Caki2 (cell line): Measurements from ENCODE around the gene FILIP1L. TPM values are rescaled to one million over a fixed set of nuclear protein-coding genes. Genes with fewer than 3 reads are reported as not detected.
A peak's percentile ranks its signal among the peaks of the same experiment; 100 is the strongest.
"Not testable (repeated sequence)": the region's sequence is repeated elsewhere in the genome, so short reads cannot be mapped to it uniquely, and the experiment has no call there.

ENCODE experiments used
- DNase-seq: peaks from one replicate; pipeline ENCODE4 v3.0.0-alpha.2; 2015; ENCODE audit warnings: low read depth
- in situ Hi-C: cut with HindIII; loops from 2 replicates; pipeline ENCODE4 v1.10.0; 2016; ENCODE audit warnings: low sequenced_read_pairs, low pct_unique_long_range_greater_than_20kb, mixed read lengths
- total RNA-seq: library from RNA; depleted of rRNA; stranded (reverse); fragments of >200 nt; shearing (Covaris generic); gene quantifications from 2 replicates; pipeline ENCODE4 v1.2.3, GENCODE V29; 2014; ENCODE audit warnings: low replicate concordance

Gene FILIP1L
- total RNA-seq, 1 experiment from 2014 or later, result not detected

DNA sequence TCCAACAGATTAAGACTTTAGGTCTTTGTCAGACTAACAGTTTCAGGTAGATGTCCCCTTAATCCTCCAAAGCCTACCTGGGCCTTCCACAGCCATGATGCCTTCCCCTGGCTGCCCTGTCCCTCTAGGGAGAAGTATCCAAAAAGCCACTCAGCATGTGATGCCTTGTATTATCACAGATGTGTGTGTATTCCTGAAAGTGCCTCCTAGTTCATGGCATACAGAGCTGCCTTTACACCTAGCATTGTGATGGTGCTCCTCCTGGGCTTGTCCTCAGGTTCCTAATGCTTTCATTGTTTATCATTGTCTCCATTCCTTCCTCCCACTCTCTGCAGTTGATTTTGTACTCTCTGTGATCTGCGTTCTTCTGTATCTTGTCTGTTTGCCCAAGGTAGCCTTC is 253.1 kb downstream of the FILIP1L start:
- DNase-seq, result no peak
- in situ Hi-C loops, result no loop called here

- in situ Hi-C loops, result no loop called here
- DNase-seq, result peak; percentile 13
These were observed 254.5 kb downstream of the FILIP1L start for GRCh38 chr3:99859825-99860224.

DNA sequence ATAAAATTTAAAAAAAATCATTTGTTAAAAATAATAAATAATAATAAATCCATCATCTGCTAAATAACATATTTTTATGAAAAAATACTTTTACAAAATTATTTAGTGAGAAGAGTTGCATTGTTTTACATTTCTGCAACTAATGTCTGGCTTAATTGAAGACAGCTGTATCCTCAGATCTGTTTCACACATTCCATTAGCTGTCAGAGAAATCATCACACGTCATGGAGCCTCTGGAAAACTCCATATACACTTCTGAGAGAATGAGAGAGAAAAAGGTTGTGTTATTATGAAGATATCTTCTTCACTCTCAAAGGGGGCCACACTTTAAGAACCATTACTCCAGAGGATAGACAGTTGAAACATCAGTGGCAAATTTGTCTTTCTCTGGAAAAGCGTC is 255.8 kb downstream of the FILIP1L start:
- in situ Hi-C loops, result no loop called here

DNA sequence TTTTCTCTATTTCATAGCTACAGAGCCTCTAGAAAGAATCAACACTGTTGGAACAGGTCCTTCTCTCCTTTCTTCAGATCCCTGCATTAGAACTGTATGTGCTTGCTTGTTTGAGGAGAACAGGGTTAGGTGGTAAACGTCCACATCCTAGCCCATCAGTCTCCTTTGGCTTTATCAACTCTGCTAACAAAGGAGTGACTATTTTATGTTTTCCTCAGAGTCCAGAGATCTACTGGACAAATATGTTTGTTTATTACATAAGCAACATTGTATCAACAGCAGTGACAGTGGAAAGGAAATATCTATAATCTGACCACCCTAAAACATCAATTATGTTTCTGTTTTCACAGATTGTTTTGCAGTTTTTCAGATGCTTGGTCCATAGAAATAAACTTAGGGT is 257.0 kb downstream of the FILIP1L start:
- in situ Hi-C loops, result no loop called here
- no peak for DNase-seq

More for the DNA sequence above, 255.8 kb downstream of the FILIP1L start:
- DNase-seq, result no peak

DNA sequence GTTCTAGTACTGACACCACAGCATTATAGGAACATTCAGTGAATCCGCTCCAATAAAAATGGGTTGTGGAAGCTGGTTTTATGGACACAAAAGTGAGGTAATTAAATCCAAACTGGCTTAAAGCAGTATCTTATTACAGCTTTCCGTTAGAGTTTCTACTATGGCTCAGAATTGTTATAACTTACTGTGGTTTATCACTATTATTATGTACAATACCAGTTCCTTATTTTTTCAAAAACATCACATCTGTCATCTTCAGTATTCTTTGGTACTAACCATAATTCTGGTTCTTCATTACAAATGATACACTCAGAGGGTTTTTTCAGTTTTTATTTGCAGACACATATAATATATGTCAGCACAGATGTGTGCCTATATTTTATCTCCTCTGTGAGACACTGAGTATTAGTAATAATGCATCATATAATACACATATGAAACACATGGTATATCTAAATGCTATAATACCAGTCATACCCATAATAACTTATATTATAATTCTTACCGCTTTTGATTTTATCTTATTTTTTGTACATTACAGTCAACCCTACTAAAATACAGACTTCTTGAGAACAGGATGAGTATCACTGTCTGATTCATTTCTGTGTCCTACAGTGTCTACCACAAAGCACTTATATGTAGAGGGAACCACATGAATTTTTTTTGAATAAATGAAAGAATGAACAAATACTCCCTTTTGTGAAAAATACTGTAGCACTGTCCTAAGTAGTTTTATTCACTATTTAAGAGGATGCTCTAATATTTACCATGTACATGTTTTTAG is 257.7 kb downstream of the FILIP1L start:
- in situ Hi-C loops, result no loop called here
- DNase-seq, result no peak

DNA sequence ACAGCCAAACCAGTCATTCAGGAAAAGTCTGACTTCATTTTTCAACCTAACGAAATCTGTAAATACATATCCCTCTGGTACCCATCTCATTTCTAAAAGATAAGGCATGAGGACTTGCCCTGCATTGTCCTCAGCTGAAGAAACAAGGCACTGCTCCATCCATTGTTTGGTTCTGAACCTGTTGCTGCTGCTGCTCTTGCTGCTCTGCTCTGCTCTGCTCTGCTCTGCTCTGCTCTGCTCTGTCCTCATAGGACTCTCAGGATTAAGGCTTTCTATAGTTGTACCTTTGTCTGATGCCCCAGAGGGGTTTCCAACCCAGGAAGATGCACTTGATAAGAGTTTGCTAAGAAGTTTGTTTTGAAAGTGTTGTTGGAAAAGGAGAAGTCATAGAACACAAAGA is 258.4 kb downstream of the FILIP1L start:
- no peak for DNase-seq
- in situ Hi-C loops, result no loop called here

DNA sequence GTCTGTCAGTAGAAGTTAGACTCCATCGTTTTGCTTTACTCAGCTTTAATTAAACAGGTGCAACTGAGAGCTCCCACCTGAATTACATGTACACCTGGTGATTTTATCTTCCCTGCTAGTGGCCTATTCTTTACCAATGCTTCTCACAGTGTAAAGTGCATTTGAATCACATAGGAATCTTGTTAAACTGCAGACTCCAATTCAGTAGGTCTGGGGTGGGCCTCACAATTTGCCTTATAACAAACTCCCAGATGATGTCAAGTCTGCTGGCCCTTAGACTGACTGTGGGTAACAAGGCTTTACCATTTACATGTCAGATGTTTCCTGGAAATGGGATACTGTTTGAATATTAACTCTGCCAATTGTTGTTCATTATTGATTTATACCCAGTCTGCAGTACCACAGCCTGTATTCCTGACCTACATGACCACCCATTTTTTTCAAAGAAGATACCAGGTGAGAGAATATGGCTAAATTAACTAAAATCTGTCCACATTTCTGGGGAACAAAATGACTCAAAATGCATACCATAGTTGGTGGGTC is 259.5 kb downstream of the FILIP1L start:
- in situ Hi-C loops, result no loop called here
- DNase-seq, result no peak

DNA sequence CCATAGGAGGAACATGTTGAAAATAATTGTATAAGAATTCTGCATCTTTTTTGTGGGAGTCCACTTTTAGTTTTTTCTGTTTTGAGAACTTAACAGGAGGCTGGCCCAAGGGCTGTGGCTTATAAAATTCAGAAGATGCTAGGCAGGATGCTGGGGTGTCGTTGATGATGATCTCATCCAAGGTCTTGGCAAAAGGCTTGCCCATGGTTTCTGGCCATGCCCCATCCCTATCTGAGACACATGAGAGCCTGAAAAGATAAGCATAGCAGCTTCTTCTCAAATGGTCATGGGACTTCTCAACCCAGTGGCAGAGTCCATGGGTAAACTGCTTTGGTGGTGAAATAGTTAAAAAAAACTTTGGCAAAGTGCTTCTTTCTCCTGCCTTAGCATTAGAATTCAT is 261.4 kb downstream of the FILIP1L start:
- no peak for DNase-seq
- in situ Hi-C loops, result no loop called here

DNA sequence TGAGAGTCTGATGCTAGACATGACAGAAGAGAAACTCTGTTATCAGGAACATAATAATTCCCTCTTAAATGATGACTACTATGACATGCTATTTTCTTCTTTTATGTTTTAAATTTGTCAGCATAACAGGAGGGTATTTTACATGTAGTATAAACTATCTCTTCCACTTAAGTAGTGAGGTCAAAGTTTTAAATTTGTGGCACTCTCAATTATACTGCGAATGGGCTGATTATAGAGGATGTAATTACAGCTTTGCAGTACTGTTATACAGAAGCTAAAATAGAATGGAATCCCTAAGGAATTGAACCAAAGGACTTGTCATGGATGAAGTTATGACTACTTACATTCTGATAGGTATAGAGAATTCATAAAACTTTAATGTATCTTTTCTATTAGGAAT is 262.3 kb downstream of the FILIP1L start:
- DNase-seq, result no peak
- in situ Hi-C loops, result no loop called here

GRCh38 chr3:99850608-99851007 is 263.7 kb downstream of the FILIP1L start:
- in situ Hi-C loops, result no loop called here
- no peak for DNase-seq

- no peak for DNase-seq
- in situ Hi-C loops, result no loop called here
These were observed 265.9 kb downstream of the FILIP1L start for GRCh38 chr3:99848433-99848832.

GRCh38 chr3:99846477-99847160 is 267.7 kb downstream of the FILIP1L start:
- in situ Hi-C loops, result no loop called here
- DNase-seq, result no peak

DNA sequence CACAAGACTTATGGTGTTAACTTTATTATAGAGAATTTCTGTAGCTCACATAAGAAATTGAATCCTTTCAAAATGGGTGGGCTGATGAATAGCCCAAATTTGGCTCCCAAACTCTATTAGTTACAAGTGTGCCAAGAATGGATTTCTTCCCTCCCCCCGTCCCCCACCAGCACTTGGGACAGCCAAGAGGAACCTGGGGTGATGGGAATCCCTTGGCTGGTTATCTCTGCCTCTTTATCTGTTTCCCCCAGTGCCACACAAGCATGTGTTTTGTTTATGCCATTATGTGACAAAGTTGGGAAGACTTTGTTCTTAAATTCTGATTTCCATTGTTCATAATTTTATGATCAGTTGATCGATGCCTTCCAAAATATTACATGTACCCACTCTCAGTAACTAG is 268.3 kb downstream of the FILIP1L start:
- in situ Hi-C loops, result no loop called here
- no peak for DNase-seq

DNA sequence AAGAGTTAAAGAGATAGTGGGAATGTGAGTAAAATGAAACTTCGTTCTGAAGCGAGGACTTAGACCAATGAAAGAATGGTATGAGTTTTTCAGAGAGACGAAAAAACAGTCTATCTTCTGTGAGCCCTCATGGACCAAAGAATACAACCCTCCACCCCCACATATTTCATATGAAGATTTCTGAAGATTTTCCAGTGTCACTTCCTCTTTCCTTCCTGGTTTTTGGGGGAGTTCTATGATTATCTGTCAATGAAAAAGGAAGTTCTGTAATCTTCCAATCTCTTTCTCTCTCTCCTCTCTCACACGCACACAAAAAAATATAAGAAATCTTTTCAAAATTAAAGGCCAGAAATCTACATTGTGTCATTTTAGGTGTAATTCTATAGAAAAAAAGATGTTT is 269.0 kb downstream of the FILIP1L start:
- in situ Hi-C loops, result no loop called here
- DNase-seq, result no peak

- DNase-seq, result peak; percentile 6
- in situ Hi-C loops, result no loop called here
These were observed 270.6 kb downstream of the FILIP1L start for GRCh38 chr3:99843590-99844258.

DNA sequence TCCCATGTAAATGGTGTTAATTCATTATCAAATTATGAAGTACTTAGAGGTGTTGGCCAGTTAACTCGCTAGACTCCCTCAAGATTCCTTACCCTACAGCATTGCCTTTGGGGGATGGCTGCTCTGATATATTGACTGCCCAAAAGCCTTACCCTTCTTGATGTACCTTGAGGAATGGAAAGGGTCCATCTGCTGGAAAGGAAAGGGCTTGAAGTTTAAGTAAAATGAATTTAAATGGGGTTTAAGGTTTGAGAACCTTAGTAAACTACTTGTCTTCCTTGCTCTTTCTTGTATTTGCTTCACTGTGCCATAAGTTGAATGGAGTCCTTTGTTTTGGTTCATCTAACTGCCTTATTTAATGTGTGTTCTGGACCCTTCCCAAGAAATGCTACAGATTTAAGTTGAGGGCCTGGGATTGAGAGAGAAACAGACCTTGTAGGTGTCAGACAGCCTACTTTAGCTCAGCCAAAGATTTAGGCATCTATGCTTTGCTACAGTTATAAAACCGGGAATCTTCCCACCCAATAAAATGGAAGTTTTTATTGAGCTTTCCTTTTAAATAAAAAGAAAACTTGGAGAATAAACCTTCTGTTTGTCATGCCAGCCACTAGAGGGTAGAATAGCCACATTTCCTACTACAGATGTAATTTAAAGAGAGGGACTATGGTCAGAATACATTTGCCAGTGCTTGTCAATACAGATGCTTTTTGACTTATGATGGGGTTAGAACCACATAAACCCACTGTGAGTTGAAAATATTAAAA is 271.3 kb downstream of the FILIP1L start:
- DNase-seq, result peak; percentile 21
- in situ Hi-C loops, result no loop called here

DNA sequence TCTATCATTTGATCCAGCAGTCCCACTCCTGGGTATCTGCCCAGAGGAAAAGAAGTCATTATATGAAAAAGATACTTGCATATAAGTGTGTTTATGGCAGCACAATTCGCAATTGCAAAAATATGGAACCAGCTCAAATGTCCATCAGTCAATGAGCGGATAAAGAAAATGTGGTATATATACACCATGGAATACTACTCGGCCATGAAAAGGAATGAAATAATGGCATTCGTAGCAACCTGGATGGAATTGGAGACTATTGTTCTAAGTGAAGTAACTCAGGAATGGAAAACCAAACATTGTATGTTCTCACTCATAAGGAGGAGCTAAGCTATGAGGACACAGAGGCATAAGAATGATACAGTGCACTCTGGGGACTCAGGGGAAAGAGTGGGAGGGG is 272.4 kb downstream of the FILIP1L start:
- DNase-seq, in situ Hi-C loops: not testable (repeated sequence)

DNA sequence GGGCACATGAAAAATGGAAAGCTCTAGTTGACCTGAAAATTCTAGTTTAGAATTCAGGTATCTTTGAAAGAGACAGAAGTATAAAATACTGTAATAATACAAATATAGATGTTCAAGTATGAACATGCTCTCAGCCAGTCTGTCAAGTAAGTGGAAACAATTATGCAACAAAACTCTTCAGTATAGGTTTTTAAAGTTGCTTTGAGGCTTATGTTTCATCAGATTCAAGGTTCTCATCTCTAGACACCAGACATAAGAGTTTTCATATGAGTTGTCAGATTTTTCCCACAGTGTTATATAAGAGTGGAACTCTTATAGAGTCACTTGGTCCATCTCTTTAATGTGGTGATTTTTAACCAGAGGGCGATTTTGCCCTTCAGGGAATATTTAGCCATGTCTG is 274.7 kb downstream of the FILIP1L start:
- no peak for DNase-seq
- in situ Hi-C loops, result no loop called here
